Measurements from ENCODE around the gene N4BP2L1. TPM values are rescaled to one million over a fixed set of nuclear protein-coding genes. Genes with fewer than 3 reads are reported as not detected.

N4BP2L1 gene
- polyA plus RNA-seq, 1 of the 3 experiments (the other 2 are of a cell fraction) = 1.2 TPM

DNA sequence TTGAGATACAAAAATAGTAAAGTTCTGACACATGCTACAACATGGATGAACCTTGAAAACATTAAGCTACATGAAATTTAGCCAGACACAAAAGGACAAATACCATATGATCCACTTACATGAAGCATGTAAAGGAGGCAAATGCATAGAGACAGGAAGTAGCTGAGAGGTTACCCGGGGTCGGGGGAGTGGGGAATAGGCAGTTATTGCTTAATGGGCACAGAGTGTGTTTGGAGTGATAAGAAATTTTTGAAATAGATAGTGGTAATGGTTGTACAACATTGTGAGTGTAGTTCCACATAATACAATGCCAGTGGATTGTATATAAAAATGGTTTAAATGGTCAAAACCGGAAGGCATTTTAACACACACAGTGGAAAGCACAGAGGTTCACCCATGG, 4.3 kb downstream of the N4BP2L1 start:
- CTCF ChIA-PET = interaction anchor here (1.5 kb wide), 1 partner anchor 9 kb away, joined by 4 read pairs; no protein-coding TSS in a partner anchor
- 91% methylated on average over 3 of the region's 3 CpGs for WGBS (ENCODE audit: low lambda C conversion rate)
- POLR2A ChIA-PET = no interaction called here

More for the DNA sequence above, 4.3 kb downstream of the N4BP2L1 start:
- TF ChIP-seq NRF1 (IDR thresholded peaks at IDR 0.05; ENCODE audit: low read depth, low read length) = no peak
- TF ChIP-seq GATA2 (CRISPR knock-in tag; IDR thresholded peaks at IDR 0.05) = no peak
- TF ChIP-seq, protein P1, sequence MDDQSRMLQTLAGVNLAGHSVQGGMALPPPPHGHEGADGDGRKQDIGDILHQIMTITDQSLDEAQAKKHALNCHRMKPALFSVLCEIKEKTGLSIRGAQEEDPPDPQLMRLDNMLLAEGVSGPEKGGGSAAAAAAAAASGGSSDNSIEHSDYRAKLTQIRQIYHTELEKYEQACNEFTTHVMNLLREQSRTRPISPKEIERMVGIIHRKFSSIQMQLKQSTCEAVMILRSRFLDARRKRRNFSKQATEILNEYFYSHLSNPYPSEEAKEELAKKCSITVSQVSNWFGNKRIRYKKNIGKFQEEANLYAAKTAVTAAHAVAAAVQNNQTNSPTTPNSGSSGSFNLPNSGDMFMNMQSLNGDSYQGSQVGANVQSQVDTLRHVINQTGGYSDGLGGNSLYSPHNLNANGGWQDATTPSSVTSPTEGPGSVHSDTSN (IDR thresholded peaks at IDR 0.05) = no peak
- no peak for TF ChIP-seq GABPA (IDR thresholded peaks at IDR 0.05; ENCODE audit: low read depth)
- no peak for TF ChIP-seq RXRA (IDR thresholded peaks at IDR 0.05; ENCODE audit: borderline replicate concordance, low read depth)
- TF ChIP-seq ELF1 (IDR thresholded peaks at IDR 0.05) = no peak
- no peak for TF ChIP-seq USF1 (IDR thresholded peaks at IDR 0.05; ENCODE audit: borderline replicate concordance, low read depth)
- TF ChIP-seq MAX (IDR thresholded peaks at IDR 0.05; ENCODE audit: low read depth) = no peak
- TF ChIP-seq RFX5 (IDR thresholded peaks at IDR 0.05; ENCODE audit: low read length) = no peak
- no peak for TF ChIP-seq SMC3 (IDR thresholded peaks at IDR 0.05; ENCODE audit: low read depth, low read length)
- TF ChIP-seq FOXJ3 (CRISPR knock-in tag; IDR thresholded peaks at IDR 0.05) = no peak
- TF ChIP-seq MEF2A (IDR thresholded peaks at IDR 0.05; ENCODE audit: borderline replicate concordance, low read depth) = no peak
- TF ChIP-seq RAD21 (IDR thresholded peaks at IDR 0.05; ENCODE audit: low read length) = no peak
- TF ChIP-seq EZH2phosphoT487 (IDR thresholded peaks at IDR 0.05; ENCODE audit: borderline replicate concordance, low read depth) = no peak
- TF ChIP-seq TAF1 (IDR thresholded peaks at IDR 0.05; ENCODE audit: borderline replicate concordance, low read depth, low read length) = no peak
- no peak for TF ChIP-seq REST (IDR thresholded peaks at IDR 0.05; ENCODE audit: low read depth, low read length)
- no peak for TF ChIP-seq CHD2 (IDR thresholded peaks at IDR 0.05; ENCODE audit: low read length, partially characterized antibody)
- Histone ChIP-seq H3K27me3 (ENCODE audit: insufficient read depth) (no peaks in the 10 kb centered on the region), H3K9me3 (no peaks in the 10 kb centered on the region), H3K4me2 (no peak overlapping the region), H3K4me1 (ENCODE audit: control insufficient read depth in 1 of 2, insufficient read depth in 2 of 2, low read depth in 1 of 2, low read length in 1 of 2) (peaks cover 0 to 12% of the 10 kb centered on the region in 2 experiments; a peak in 2 of 4 replicates), H3F3A (replicated peaks; ENCODE audit: insufficient read depth) (no peaks in the 10 kb centered on the region), H3K36me3 (replicated peaks in 1 of 2; ENCODE audit: control insufficient read depth in 1 of 2, insufficient read depth in 2 of 2, low read length in 1 of 2) (no peaks in the 10 kb centered on the region), H3K4me3 (ENCODE audit: low read depth in 2 of 2, low read length in 1 of 2) (no peak overlapping the region), H3K27ac (ENCODE audit: low read depth in 2 of 2, low read length in 1 of 2) (no peak overlapping the region), H2AFZ (ENCODE audit: low read depth) (no peak overlapping the region), H3K9ac (no peak overlapping the region), H4K20me1 (ENCODE audit: insufficient read depth) (no peaks in the 10 kb centered on the region), H3K9me2 (no peaks in the 10 kb centered on the region), H3K79me2 (ENCODE audit: insufficient read depth) (no peaks in the 10 kb centered on the region)
- DNase-seq = no peak

Measured in SK-N-SH (cell line).